GM19467 (cell line): ENCODE measurements around the gene SARNP.
"Not testable (repeated sequence)": the region's sequence is repeated elsewhere in the genome, so short reads cannot be mapped to it uniquely, and the experiment has no call there.

ENCODE experiments used
- ATAC-seq: cut with Tn5 transposase; IDR thresholded peaks from one replicate; pipeline ENCODE4 v1.9.1; 2021; ENCODE audit warnings: mild to moderate bottlenecking, moderate library complexity; ENCODE audit not compliant: unreplicated experiment

SARNP gene

GRCh38 chr12:55817345-55818139 is at the start of gene SARNP, which contains the start of gene ORMDL2:
SARNP (minus strand) TSS chr12:55817724; CDS start chr12:55817701, 23 bp downstream.
ORMDL2 (plus strand) TSS chr12:55818041; CDS start chr12:55819000, 959 bp downstream.
- peak; percentile 97 for ATAC-seq

- ATAC-seq: not testable (repeated sequence)
These were observed 49.0 kb upstream of the SARNP start for GRCh38 chr12:55866454-55867004.

GRCh38 chr12:55865327-55865726 is 47.8 kb upstream of the SARNP start:
- ATAC-seq: no peak

- ATAC-seq: not testable (repeated sequence)
These were observed 45.4 kb upstream of the SARNP start for GRCh38 chr12:55862931-55863330.

GRCh38 chr12:55862286-55862685 is 44.8 kb upstream of the SARNP start:
- ATAC-seq: no peak

- no peak for ATAC-seq
These were observed 44.3 kb upstream of the SARNP start for GRCh38 chr12:55861871-55862270.

GRCh38 chr12:55861396-55861795 is 43.9 kb upstream of the SARNP start:
- no peak for ATAC-seq

- no peak for ATAC-seq
These were observed 35.2 kb upstream of the SARNP start for GRCh38 chr12:55852740-55853139.

- no peak for ATAC-seq
These were observed 33.4 kb upstream of the SARNP start for GRCh38 chr12:55850893-55851292.

- ATAC-seq: no peak
These were observed 32.9 kb upstream of the SARNP start for GRCh38 chr12:55850401-55850800.

GRCh38 chr12:55849616-55850343 is 32.3 kb upstream of the SARNP start:
- no peak for ATAC-seq

GRCh38 chr12:55847603-55848291 is 30.2 kb upstream of the SARNP start:
- no peak for ATAC-seq

GRCh38 chr12:55847033-55847432 is 29.5 kb upstream of the SARNP start:
- no peak for ATAC-seq

GRCh38 chr12:55845785-55846496 is 28.4 kb upstream of the SARNP start:
- no peak for ATAC-seq

GRCh38 chr12:55845361-55845760 is 27.8 kb upstream of the SARNP start:
- no peak for ATAC-seq

GRCh38 chr12:55844961-55845360 is 27.4 kb upstream of the SARNP start:
- ATAC-seq: no peak

- no peak for ATAC-seq
These were observed 25.9 kb upstream of the SARNP start for GRCh38 chr12:55843431-55843830.

GRCh38 chr12:55842681-55843429 is 25.3 kb upstream of the SARNP start, which contains the start of gene MMP19:
MMP19 (minus strand) TSS chr12:55842936; CDS start chr12:55842830, 106 bp downstream.
- no peak for ATAC-seq

GRCh38 chr12:55840581-55841351 is 23.2 kb upstream of the SARNP start:
- ATAC-seq: no peak
